NCI-H1417 (cell line): Measurements from ENCODE around the gene ERI3.

ENCODE experiments used
- DNase-seq, 3 experiments: peaks; one replicate each; lab custom pipeline; 2025; lab: John Stamatoyannopoulos, UW

ERI3 gene

DNA sequence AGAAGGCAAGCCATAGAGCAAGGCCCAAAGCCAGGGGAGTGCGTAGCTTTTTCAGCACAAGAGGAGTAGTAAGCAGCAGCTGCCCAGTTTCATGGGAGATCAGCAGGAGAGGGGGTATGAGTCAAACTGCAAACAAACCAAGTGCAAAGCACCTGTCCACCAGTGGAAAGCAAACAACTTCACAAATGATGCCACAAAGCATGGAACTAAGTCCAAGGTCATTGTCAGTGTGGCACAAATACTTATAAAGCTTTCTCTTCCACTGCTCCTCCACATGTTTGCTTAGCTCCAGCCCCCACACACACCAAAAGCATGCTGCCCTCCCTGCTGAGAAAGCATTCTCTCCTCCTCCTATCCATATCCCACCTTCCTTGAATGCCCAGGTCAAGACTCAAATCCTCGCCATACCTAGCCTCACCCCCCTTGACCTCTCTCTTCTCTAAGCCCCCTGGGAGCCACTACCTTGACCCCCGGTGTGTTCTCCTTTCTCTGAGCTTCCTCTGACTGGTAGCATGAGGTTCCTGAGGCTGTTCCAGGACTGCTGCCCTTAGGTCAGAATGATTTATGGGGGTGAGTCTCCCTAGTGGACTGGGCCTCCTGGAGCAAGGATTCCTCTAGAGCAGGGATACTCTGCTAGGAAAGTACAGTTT lies 71.4 kb downstream of the ERI3 start:
- peak; percentile 71 to 96 (median 79) for DNase-seq

DNA sequence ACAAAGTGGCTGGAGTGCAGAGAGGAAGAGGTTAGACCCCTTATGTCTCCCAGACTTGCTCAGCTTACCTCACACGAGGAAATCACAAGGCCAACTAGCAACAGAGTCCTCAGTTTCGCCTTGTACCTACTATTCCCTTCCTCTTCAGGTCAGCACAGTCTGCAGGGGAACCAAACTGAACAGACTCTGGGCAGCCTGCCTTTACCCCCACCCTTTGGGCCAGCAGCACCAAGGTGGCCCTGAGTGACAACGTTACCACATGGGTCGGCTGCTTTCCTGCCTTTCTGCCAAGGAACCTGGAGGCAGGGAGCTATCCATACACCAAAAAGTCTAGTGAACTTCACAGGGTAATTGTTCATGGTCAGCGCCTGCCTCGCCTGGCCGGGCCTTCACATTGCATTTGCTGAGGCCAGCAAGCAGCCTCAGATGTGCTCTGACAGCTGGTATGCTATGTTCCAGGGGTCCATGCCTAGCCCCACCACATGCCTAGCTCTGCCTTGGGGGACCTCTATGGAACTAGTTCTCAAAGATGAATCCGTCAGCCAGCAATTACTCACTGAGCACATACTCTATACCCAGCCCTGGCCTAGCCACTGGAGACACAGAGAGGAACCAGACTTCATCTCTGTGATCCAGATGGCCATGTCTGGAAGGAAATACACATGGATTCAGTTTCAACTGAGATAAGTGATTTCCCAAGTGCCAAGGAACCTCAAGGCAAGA lies 72.2 kb downstream of the ERI3 start:
- no peak for DNase-seq

DNA sequence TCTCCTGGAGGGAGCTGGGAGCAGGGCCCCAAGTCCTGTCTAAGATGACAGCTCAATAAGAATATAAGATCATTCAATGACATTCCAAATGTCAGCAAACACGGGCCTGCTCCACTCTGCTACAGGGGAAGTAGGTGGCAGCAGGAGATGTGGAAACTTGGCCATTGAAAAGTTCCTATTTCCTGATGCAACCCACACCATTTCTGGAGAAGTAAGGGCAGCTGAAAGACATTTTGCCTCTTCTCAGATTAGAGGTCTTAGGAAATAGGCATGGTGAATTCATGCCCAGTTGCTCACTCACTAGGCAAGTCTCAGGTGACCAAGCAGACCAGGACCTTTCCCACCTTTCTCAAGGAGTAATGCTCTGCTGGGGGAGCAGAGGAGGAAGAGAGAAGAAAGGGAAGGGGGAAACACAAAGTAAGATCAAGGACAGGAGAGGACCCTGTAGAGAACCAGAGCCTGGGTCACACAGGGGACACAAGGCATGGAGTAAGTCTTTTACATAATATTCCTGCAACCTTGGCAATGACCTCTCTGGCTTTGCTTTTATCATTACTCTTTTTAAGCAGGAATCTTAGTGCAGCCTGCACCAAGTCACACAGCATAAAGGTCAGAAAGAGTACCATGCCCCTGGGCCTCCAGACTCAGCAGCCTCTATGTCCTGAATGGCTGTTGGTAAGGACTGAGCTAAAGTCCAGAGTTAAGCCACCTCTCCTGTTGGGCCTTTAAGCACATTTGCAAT lies 72.9 kb downstream of the ERI3 start:
- DNase-seq, result no peak

DNA sequence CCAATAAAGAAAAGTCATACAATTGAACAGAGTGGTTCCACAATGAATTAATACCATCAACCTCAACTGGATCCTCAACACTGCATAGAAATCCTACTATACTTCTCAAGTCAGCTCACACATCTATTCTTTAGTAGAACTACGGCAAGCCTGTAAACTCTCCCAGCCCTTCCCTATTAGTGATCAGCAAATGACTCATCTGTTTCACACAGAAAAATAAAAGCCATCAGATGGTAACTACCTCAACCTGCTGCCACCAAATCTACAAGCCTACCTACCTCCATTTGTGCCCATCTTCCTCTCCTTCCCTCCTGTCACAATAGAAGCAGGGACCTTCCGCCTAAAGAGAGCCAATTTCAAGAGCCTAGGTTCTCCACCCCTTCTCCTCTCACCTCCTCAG lies 78.2 kb downstream of the ERI3 start:
- DNase-seq, result no peak

DNA sequence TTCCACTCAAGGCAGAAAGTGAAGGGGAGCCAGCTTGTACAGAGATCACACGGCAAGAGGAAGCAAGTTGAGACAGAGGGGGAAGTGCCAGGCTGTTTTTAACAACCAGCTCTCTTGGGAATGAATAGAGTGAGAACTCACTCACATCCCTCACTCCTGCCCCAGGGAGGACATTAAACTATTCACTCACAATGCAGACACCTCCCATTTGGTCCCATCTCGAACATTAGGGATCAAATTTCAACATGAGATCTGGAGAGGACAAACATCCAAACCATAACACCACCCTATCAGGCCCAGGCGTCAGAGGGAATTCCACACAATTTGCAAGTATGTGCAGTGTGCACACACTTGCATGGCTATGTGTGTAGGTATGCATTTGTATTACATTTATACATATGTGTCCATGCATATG lies 79.1 kb downstream of the ERI3 start:
- DNase-seq, result peak in 2 of 3 experiments; percentile 60 to 86

DNA sequence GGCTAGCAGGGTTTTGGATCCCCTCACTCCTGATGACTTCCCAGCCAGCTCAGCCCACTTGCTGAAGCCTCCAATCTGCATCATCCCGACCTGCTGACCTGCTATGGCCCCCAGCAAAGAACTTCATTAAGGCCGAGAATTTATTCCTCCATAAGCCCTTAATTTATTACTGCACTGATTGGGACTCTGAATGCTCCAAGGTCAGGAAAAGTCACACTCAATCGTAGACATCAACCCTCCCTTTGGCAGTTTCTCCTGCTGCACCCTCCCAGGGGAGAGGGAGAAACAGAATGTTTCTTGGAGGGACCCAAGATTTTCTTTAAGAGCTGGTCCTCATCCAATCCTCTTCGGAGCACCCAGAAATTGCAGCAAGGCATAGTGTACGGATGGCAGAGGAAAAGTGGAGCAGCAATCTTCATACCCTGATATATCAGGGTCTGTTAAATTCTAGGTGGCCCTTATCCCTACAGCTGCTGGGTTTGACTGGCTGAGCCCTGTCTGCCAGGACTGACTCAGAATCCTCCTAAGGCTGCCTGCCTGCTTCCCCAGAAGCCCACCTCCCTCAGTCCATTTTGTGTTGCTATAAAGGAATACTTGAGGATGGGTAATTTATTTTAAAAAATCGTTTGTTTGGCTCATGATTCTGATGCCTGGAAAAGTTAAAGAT lies 79.6 kb downstream of the ERI3 start:
- DNase-seq, result no peak

DNA sequence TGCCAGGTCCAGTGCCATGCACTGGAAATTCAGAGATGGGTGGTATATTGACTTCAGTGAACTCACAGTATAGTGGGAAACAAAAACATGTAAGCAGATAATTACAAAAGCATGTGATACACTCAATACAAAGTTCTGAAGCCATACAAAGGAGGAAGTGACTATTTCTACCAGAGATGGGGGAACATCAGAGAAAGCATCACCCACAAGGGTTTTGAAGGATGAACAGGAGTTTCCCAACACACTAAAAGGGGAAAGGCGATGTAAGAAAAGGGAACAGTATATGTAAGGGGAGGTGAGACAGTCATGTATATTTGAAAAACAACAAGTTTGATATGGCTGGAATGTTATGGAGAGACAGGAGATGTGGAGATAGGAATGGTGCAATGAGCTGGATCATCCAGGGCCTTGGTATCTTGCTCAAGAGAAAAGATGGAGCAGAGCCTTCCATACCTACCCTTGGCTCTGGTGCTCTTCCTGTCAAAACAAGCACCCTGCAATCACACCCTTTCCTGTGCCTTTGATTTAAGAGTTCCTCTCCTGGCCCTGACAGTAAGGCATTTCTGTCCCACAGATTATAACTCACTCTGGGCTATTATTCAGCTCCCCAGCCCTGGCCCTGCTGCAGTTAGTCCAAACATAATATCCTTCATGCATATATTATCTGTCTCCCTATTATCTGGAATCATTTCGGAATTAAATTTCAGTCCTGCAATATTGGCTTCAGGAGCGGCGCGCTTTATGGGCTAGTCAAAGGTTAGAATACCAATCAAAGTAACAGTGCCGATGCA lies 81.3 kb downstream of the ERI3 start:
- DNase-seq, result no peak

DNA sequence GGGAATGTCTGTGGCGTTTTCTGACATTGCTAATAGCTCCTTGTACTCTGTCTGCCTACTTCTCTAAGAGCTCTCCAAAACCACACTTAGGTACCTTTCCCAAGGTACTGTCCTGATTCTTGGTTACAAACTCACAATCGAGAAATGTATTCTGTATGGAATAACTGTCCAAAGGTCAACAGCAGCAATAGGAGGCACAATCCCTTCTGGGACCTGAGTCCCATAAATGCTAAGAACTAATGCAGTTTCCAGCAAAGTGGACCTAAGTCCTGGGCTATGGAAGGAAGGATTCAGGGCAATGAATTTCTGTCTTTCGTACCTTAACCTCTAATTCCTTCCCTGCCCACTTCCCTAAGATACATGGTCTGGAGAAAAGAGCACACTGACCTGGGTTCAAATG lies 82.1 kb downstream of the ERI3 start:
- DNase-seq, result no peak

DNA sequence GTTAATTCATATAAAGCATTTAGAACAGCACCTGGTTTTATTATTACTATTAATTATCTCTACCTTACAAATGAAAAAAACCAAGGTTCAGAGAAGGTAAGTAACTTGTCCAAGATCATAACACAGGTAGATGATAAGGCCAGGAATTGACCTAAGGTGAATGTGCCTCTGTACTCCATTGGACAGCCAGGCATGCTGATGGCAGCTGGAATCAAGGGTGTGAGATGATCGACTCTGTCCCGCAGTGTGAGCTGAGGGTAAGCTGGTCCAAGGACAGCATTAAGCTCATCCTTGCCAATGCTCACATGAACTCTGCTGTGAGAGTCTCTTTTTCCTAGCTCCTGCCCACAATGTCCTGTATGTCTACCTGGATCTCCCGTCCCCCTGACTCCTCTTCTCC lies 83.4 kb downstream of the ERI3 start:
- DNase-seq, result no peak

DNA sequence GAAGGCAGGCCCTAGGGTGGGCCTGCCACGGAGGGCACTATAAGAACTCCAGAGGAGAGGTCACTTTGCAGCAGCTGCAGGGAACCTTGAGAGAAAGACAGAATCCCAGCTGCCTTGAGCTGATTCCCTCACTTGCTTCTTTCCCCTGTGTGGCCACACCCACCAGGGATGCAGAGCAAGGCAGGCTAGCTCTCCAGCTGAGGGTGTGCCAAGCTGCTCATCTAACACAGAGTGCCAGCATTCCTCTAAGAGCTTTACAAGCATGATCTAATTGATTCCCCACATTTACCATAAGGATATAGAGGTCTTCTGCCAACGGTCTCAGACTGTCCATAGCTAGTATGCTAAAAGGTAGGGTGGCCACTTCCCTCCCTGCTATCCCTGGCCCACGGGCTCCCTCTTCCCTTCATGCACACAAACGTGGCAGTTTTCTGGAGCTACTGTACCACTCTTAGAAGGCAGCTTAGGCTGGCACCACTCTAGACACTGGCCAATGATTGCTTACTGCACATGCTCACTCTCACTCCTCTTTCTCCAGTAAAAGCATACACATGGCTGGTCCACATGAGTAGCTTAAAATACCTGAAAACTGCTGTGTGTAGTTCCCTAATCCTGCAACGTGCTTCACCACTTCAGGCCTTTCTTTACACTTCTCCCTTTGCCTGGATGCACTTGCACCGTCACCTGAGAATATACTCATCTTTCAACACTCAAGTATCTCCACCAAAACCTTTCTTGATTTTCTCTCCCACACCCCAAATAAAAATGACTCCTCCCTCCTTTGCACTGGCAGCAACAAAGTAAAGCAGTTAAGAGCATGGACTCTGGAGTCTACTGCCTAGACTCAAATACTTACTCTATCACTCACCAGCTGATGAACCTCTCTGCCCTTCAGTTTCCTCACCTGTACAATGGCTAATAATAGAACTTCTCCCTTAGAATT lies 84.1 kb downstream of the ERI3 start:
- peak in 1 of 3 experiments; percentile 60 for DNase-seq

DNA sequence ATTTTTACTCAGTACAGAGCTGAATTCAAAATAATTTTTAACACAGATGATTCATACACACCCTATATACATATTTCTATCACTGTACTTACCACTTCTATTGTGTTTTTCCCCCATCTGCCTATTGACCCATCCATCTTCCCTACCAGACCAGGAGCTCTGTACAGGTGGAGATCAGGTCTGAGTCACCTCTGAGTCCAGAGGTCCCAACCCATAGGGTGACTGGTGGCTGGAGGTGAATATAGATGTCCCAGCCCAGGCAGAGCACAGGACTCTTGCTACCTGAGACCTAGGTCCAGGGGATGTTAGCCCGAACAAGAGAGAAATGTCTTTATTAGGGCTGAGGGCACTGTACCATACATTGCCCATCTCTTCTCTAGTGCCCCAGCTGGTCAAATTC lies 87.0 kb downstream of the ERI3 start:
- DNase-seq, result no peak

DNA sequence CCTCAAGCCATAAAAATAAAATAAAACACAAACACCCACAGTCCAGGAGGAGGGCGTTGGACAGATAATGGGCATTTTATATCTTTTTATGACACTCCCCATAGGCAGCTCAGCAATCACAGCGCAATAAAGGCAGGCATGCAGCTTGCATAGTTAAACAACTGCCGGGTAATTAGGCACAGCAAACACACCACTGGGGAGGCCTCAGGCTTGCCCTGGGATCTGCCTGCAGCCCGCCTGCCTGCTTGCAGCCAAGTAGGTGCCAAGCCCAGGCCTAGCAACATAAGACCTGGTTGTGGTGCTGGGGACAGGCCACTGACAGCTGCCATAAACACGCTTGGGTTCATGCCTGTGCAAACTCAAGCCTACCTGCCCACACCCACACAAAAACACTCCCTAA lies 87.6 kb downstream of the ERI3 start:
- peak; percentile 15 to 80 (median 35) for DNase-seq

DNA sequence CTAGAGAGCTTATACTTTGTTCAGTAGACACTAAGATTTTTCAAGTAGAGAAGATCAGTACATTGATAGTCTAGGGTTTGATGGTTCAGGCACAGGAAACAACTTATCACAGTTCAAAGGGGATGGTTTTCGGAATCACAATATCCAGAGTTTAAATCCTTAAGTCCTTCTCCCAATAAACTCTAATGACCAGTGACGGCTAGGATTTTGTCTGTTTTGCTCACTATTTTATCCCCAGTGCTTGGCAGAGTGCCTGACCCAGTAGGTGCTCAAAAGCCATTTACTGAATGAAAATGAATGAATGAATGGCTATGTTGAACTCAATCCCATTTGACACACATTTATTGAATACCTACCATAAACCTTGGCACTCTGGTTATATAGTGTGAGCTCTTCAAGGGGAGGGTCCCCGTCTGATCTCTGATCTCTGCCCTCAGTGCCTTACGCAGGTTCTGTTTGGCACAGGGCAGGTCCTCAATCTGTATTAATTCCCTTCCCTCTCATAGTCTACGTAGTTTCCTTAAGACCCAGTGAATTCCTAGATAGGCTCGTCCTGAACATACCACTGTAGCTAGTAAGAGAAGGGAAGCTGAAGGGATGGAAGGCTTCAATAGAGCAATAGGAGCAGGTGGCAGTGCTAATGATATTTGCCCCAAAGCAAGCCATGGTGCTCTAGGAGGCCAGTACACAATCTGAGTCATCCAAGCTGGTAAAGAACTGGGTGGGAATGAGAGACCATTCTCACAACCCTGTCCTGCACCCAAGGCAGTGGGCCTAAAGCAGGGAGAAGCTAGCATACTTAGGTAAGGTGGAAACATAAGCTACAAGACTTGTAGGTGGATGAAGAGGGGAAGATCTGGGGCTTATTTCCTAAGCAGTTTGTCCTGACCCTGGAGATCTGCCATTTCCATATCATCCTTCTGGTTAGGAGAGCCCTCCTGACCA lies 88.4 kb downstream of the ERI3 start:
- peak in 1 of 3 experiments; percentile 49 for DNase-seq

DNA sequence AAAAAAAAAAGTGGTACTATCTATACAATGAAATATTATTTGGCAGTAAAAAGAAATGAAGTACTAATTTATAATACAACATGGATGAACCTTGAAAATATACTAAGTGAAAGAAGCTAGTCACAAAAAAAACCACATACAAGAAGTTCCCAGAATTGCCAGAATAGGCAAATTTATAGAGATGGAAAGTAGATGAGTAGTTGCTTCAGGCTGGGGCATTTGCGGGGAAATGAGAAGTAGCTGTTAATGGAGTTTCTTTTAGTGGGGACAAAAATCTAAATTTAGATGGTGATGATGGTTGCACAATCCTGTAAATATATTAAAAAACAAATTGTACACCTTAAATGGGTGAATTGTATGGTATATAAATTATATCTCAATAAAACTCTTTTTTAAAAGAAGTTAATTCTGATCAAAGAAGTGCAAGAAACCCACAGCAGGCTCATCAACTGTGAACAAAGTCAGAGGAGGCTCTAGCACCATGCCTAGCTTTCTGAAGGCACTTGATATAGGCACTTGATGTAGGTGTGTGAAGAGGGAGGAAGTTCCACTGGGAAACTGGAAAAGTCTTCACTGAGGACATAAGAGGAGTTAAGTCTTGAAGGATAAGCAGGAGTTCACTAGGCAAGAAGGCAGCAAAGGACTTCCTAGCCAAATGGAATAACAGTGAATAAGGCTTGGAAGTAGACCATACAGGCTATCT lies 89.2 kb downstream of the ERI3 start:
- DNase-seq, result no peak

DNA sequence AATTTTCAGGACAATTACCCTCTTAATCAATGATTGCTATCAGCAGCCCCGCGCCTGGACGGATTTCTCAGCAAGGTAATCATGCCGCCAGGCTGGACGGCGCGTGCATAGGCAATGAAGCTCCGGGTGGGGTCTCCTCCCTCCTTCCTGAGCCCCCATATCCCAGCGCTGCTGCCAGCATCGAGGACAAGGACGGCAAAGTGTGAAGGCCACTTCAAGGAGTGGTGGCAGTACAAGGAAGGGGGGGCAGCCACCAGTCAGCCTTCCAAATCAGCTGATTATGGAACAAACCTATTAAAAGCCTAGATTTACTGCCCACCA lies 90.6 kb downstream of the ERI3 start:
- DNase-seq, result no peak

DNA sequence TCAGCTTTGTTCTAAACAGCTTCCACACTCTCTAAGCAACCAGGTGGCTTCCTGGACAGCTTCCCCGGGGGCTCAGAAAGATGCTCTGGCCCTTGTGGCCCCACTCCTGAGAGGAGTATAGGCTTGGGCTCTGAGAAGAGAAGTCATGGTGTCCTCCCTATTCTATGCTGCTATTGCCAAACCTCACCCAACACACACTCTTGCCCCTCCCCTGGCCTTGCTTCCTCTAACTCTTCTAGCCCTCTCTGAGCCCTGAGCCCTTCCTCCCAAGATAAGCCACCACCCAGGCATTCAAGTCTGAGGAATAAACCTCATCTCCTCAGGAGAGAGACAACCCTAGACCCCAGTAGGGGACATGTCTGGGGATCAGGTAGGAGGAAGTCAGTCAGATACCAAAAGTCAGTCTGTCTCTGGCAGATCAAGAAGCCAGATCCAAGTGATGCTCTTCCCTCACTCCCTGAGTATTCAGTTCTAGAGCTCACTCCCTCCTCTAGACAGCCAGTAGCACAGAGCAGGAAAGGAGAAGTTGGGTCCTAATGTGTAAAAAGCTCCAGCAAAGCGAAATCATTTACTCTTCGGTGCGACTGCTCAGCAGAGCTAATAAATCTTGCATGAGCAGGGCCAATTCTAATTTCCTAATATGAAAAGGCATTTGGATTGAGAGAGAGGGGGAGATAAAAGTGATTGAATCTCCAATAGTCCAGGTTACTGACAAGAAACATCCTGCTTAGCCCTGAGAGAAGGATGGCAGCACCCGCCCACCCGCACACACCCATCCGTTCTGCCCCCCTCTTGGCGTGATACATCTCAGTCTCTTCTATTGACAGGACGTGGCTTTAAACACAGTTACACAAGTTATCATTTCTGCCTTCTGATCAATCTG lies 91.2 kb downstream of the ERI3 start:
- DNase-seq, result no peak

DNA sequence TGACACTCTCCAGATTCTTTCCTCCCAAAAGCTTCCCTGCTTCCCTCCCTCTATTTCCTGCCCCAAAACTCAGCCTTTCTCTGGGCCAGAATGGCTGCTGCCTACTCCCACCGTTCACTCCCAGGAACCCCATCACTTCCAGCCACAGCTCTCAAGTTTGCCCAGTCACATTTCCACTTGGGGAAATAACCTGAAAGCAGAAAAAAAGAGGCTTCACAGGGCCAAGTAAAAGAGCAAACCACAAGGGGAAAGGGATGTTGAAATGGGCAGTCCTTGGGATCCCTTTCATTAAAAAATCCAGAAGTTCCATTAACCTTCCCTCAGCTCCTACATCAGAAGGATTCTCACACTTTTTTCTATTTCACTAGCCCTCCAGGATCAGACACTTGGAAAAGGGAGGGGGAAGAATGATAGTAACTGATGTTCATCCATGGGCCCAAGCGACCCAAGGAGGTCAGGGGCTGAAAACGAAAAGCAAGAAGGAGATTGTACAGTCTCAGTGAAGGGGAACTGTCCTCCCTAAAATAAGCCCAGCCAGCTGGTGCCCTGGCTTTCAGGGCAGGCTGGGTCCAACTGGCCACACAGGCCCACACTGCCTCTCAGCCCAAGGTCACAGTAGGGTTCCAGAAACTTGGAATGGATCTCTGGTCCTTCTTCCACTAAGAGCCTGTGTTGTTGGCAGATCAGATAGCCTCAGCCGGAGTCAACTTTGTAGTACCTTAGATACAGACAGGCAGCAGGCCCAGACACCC lies 92.1 kb downstream of the ERI3 start:
- DNase-seq, result no peak
